GM13976 (cell line): ENCODE results near the gene JAKMIP2.

ENCODE experiments used
- DNase-seq: peaks from one replicate; pipeline ENCODE4 v3.0.0; 2012; ENCODE audit warnings: low spot score
- CTCF ChIP-seq: IDR thresholded peaks from 2 replicates; pipeline ENCODE4 v1.5.1; 2012; ENCODE audit warnings: borderline replicate concordance, mild to moderate bottlenecking; ENCODE audit not compliant: insufficient read depth; ENCODE audit errors: extremely low read depth, missing control alignments, control extremely low read depth
- in situ Hi-C: fragments of 300-500 bp; cut with MboI; formaldehyde crosslinking; loops from one replicate; pipeline ENCODE4 v1.12.0; 2022; ENCODE audit warnings: low sequenced_read_pairs, mixed read lengths, inconsistent platforms; ENCODE audit not compliant: unreplicated experiment

The JAKMIP2 gene

GRCh38 chr5:147563466-147564123, 218.9 kb downstream of the JAKMIP2 start:
- DNase-seq = no peak
- TF ChIP-seq CTCF = no peak
- in situ Hi-C loops = loop anchor here (10.0 to 25.0 kb wide), 2 partner anchors 99 to 326 kb away; partner anchors contain the start of gene STK32A

GRCh38 chr5:147561435-147561834, 221.1 kb downstream of the JAKMIP2 start:
- in situ Hi-C loops = loop anchor here (10.0 to 25.0 kb wide), 2 partner anchors 97 to 324 kb away; partner anchors contain the start of gene STK32A
- no peak for DNase-seq
- no peak for TF ChIP-seq CTCF

- no peak for DNase-seq
- in situ Hi-C loops = loop anchor here (10.0 to 25.0 kb wide), 2 partner anchors 96 to 324 kb away; partner anchors contain the start of gene STK32A
- TF ChIP-seq CTCF = no peak
Measured at GRCh38 chr5:147560718-147561331, 221.7 kb downstream of the JAKMIP2 start.

GRCh38 chr5:147559749-147560148, 222.8 kb downstream of the JAKMIP2 start:
- in situ Hi-C loops = loop anchor here (10.0 to 25.0 kb wide), 2 partner anchors 95 to 322 kb away; partner anchors contain the start of gene STK32A
- TF ChIP-seq CTCF = no peak
- no peak for DNase-seq

- in situ Hi-C loops = loop anchor here (25.0 kb wide), 1 partner anchor 322 kb away; the partner anchor contains the start of gene STK32A
- peak; percentile 29 for DNase-seq
Measured at GRCh38 chr5:147558826-147559225, 223.7 kb downstream of the JAKMIP2 start.

More at GRCh38 chr5:147558826-147559225, 223.7 kb downstream of the JAKMIP2 start:
- peak; percentile 24 for TF ChIP-seq CTCF
